ENCODE data around the gene EIF2D. TPM values are rescaled to one million over a fixed set of nuclear protein-coding genes. Genes with fewer than 3 reads are reported as not detected.

The EIF2D gene
- total RNA-seq, 4 donors from 2014 or later = 19.1 to 106 (median 54.2) TPM

GRCh38 chr1:206635978-206636345 lies 23.7 kb upstream of the EIF2D start:
- no peak for DNase-seq
- intact Hi-C loops (cut with DNase I; ENCODE audit: low total_unique reads) = no loop called here
- Histone ChIP-seq H3K36me3 (no peaks in the 10 kb centered on the region), H3K4me1 (peaks cover 0 to 7% of the 10 kb centered on the region in 2 donors), H3K9me3 (no peaks in the 10 kb centered on the region), H3K27me3 (no peaks in the 10 kb centered on the region), H3K27ac (peak overlapping the region; percentile 82 to 89), H3K4me3 (peak overlapping the region; percentile 64 to 91)
- TF ChIP-seq POLR2A (IDR thresholded peaks at IDR 0.05) (no peak), CTCF (IDR thresholded peaks at IDR 0.05) (no peak)

GRCh38 chr1:206635080-206635977 lies 23.1 kb upstream of the EIF2D start, which contains the start of gene DYRK3:
Gene DYRK3, plus strand, starts transcription at chr1:206635536. Its CDS starts 168 bp downstream, at chr1:206635704.
- intact Hi-C loops (cut with DNase I; ENCODE audit: low total_unique reads) = no loop called here
- Histone ChIP-seq H3K36me3 (no peaks in the 10 kb centered on the region), H3K27ac (peak within 1 kb of the TSS; percentile 82 to 89), H3K4me3 (peak within 1 kb of the TSS; percentile 64 to 91), H3K27me3 (no peaks in the 10 kb centered on the region), H3K9me3 (no peaks in the 10 kb centered on the region), H3K4me1 (peaks cover 0 to 7% of the 10 kb centered on the region in 2 donors)
- peak; percentile 95 to 97 for DNase-seq
- TF ChIP-seq CTCF (IDR thresholded peaks at IDR 0.05) = peak; percentile 18 to 52 (median 31)
- peak; percentile 98 to 99 for TF ChIP-seq POLR2A (IDR thresholded peaks at IDR 0.05)

GRCh38 chr1:206634365-206635079 lies 22.3 kb upstream of the EIF2D start:
- no peaks in the 10 kb centered on the region for H3K36me3 ChIP-seq
- H3K4me1 ChIP-seq = peaks cover 0 to 7% of the 10 kb centered on the region in 2 donors
- H3K27ac ChIP-seq = peak overlapping the region; percentile 82 to 89
- TF ChIP-seq POLR2A (IDR thresholded peaks at IDR 0.05) (no peak), CTCF (IDR thresholded peaks at IDR 0.05) (peak; percentile 78 to 85 (median 84))
- no peaks in the 10 kb centered on the region for H3K27me3 ChIP-seq
- intact Hi-C loops (cut with DNase I; ENCODE audit: low total_unique reads) = no loop called here
- H3K9me3 ChIP-seq = no peaks in the 10 kb centered on the region
- peak; percentile 94 to 98 for DNase-seq
- H3K4me3 ChIP-seq = peak overlapping the region; percentile 64 to 91

GRCh38 chr1:206633708-206634121 lies 21.4 kb upstream of the EIF2D start:
- TF ChIP-seq CTCF (IDR thresholded peaks at IDR 0.05) = no peak
- peak in 1 of 2 donors; percentile 29 for TF ChIP-seq POLR2A (IDR thresholded peaks at IDR 0.05)
- Histone ChIP-seq H3K9me3 (no peaks in the 10 kb centered on the region), H3K27ac (peak overlapping the region; percentile 82 to 89), H3K36me3 (no peaks in the 10 kb centered on the region), H3K4me1 (peaks cover 0 to 7% of the 10 kb centered on the region in 2 donors), H3K4me3 (no peak overlapping the region), H3K27me3 (no peaks in the 10 kb centered on the region)
- DNase-seq = peak; percentile 64 to 83
- intact Hi-C loops (cut with DNase I; ENCODE audit: low total_unique reads) = no loop called here
